ENCODE measurements around the gene SLC35F3. TPM values are rescaled to one million over a fixed set of nuclear protein-coding genes. Genes with fewer than 3 reads are reported as not detected.

Gene SLC35F3
- total RNA-seq, 2 donors from 2014 or later, result 14.4 to 14.8 TPM

- Mint-ChIP-seq H3K4me3 (no peak overlapping the region), H3K27me3 (ENCODE audit: insufficient read depth) (peaks cover 9% of the 10 kb centered on the region), H3K4me1 (peaks cover 6% of the 10 kb centered on the region), H3K9me3 (no peaks in the 10 kb centered on the region), H3K27ac (no peak overlapping the region), H3K36me3 (ENCODE audit: low read depth) (no peaks in the 10 kb centered on the region)
- H3K9ac ChIP-seq (ENCODE audit: extremely low read depth, low read length, poor library complexity, severe bottlenecking), result no peak overlapping the region
- H3K36me3 ChIP-seq (ENCODE audit: control insufficient read depth, insufficient read depth, low read length), result no peaks in the 10 kb centered on the region
- no peak for TF ChIP-seq CTCF (conservative IDR thresholded peaks at IDR 0.05)
- no peak overlapping the region for H3K4me3 ChIP-seq (ENCODE audit: low read length)
- no peak overlapping the region for H3K27ac ChIP-seq (ENCODE audit: low read depth, low read length)
- WGBS, 2 experiments (ENCODE audit: insufficient coverage in 1 of 2, insufficient read length in 1 of 2), result 95 to 96% methylated on average over 9 of the region's 9 CpGs
- H3K9me3 ChIP-seq (ENCODE audit: control insufficient read depth, low read length), result no peaks in the 10 kb centered on the region
- H3K4me1 ChIP-seq (ENCODE audit: control insufficient read depth, insufficient read depth, low read length), result no peaks in the 10 kb centered on the region
- no peak for DNase-seq
- no peaks in the 10 kb centered on the region for H3K27me3 ChIP-seq (ENCODE audit: control insufficient read depth, insufficient read depth, low read length, poor library complexity, severe bottlenecking)
These were observed 235.9 kb downstream of the SLC35F3 start for GRCh38 chr1:234140388-234140787.

- TF ChIP-seq CTCF (conservative IDR thresholded peaks at IDR 0.05), result no peak
- Mint-ChIP-seq H3K4me3 (no peak overlapping the region), H3K27ac (no peak overlapping the region), H3K9me3 (peaks cover under 1% of the 10 kb centered on the region), H3K4me1 (peaks cover 6% of the 10 kb centered on the region), H3K27me3 (ENCODE audit: insufficient read depth) (peaks cover 9% of the 10 kb centered on the region), H3K36me3 (ENCODE audit: low read depth) (no peaks in the 10 kb centered on the region)
- Histone ChIP-seq H3K27ac (ENCODE audit: low read depth, low read length) (no peak overlapping the region), H3K4me1 (ENCODE audit: control insufficient read depth, insufficient read depth, low read length) (no peaks in the 10 kb centered on the region), H3K9ac (ENCODE audit: extremely low read depth, low read length, poor library complexity, severe bottlenecking) (no peak overlapping the region), H3K36me3 (ENCODE audit: control insufficient read depth, insufficient read depth, low read length) (no peaks in the 10 kb centered on the region), H3K4me3 (ENCODE audit: low read length) (no peak overlapping the region), H3K9me3 (ENCODE audit: control insufficient read depth, low read length) (no peaks in the 10 kb centered on the region), H3K27me3 (ENCODE audit: control insufficient read depth, insufficient read depth, low read length, poor library complexity, severe bottlenecking) (no peaks in the 10 kb centered on the region)
- 90 to 100% methylated on average over 1 to 2 of the region's 2 CpGs for WGBS, 2 experiments (ENCODE audit: insufficient coverage in 1 of 2, insufficient read length in 1 of 2)
- no peak for DNase-seq
These were observed 236.5 kb downstream of the SLC35F3 start for GRCh38 chr1:234141006-234141405.

GRCh38 chr1:234143681-234144080, 239.2 kb downstream of the SLC35F3 start:
- H3K9ac ChIP-seq (ENCODE audit: extremely low read depth, low read length, poor library complexity, severe bottlenecking), result no peak overlapping the region
- H3K27ac Mint-ChIP-seq, result no peak overlapping the region
- H3K4me3 Mint-ChIP-seq, result no peak overlapping the region
- WGBS, 2 experiments (ENCODE audit: insufficient coverage in 1 of 2, insufficient read length in 1 of 2), result 93 to 100% methylated on average over 1 to 2 of the region's 2 CpGs
- no peaks in the 10 kb centered on the region for H3K4me1 Mint-ChIP-seq
- no peaks in the 10 kb centered on the region for H3K27me3 ChIP-seq (ENCODE audit: control insufficient read depth, insufficient read depth, low read length, poor library complexity, severe bottlenecking)
- no peak for TF ChIP-seq CTCF (conservative IDR thresholded peaks at IDR 0.05)
- no peaks in the 10 kb centered on the region for H3K4me1 ChIP-seq (ENCODE audit: control insufficient read depth, insufficient read depth, low read length)
- peaks cover 5% of the 10 kb centered on the region for H3K9me3 ChIP-seq (ENCODE audit: control insufficient read depth, low read length)
- peaks cover 9% of the 10 kb centered on the region for H3K9me3 Mint-ChIP-seq
- no peaks in the 10 kb centered on the region for H3K27me3 Mint-ChIP-seq (ENCODE audit: insufficient read depth)
- no peak for DNase-seq
- H3K36me3 Mint-ChIP-seq (ENCODE audit: low read depth), result no peaks in the 10 kb centered on the region
- H3K27ac ChIP-seq (ENCODE audit: low read depth, low read length), result no peak overlapping the region
- H3K36me3 ChIP-seq (ENCODE audit: control insufficient read depth, insufficient read depth, low read length), result no peaks in the 10 kb centered on the region
- H3K4me3 ChIP-seq (ENCODE audit: low read length), result no peak overlapping the region
